Measurements from ENCODE around the gene PIGK. TPM values are rescaled to one million over a fixed set of nuclear protein-coding genes. Genes with fewer than 3 reads are reported as not detected.

The PIGK gene
- 35.7 TPM for polyA plus RNA-seq (2013, experiment 1 of 2)
- 36.6 TPM for polyA plus RNA-seq (2013, experiment 2 of 2)

DNA sequence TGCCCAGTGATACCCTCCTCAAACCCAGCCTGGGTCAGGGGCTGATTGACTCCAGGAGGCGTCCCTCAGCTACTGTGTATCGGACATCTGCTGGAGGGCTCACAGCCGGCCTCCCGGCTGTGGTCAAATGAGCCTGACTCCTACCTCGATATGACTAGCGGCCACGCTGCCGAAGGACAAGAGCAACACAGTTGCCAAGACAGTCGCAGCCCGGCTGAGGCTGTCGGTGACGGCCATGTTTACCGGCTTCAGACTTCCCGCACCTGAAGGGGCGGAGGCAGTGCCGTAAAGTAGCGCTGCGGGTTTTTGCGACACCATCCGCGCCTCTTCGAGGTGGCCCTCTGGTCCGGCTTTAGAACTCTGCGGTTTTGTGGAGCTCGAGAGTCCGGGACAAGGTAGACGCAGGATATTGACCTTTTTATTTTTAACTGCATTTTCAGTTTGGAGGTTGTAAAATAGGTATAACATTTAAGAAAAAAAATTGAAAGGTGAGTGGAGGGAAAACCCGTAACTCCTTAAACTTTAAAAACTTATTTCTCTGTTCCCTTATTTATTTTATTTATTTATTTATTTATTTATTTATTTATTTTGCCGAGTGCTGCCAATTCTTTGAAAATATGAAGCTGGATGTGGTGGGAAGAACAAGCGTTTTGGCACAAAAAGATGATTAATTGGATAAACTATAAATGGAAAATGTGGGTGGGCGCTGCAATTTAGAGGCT, at the start of gene PIGK:
PIGK (minus strand) TSS at position 265 of the 722 bp plus-strand sequence; CDS start at position 237, 28 bp downstream.
- H3K4me3 ChIP-seq (ENCODE audit: extremely low read depth, insufficient read depth, low read length, poor library complexity, severe bottlenecking), result peak within 1 kb of the TSS; percentile 77
- H3K27ac ChIP-seq (ENCODE audit: low read depth, low read length, severe bottlenecking), result peak within 1 kb of the TSS; percentile 58
- WGBS, 2 experiments (ENCODE audit: insufficient coverage in 2 of 2), result 0 to 1% methylated on average over 25 to 26 of the region's 31 CpGs
- peaks cover 7% of the 10 kb centered on the region for H3K36me3 ChIP-seq (ENCODE audit: control insufficient read depth, insufficient read depth, low read length)
- H3K4me1 ChIP-seq (ENCODE audit: control insufficient read depth, insufficient read depth, low read length, poor library complexity, severe bottlenecking), result no peaks in the 10 kb centered on the region
- no peaks in the 10 kb centered on the region for H3K9me3 ChIP-seq (ENCODE audit: control insufficient read depth, low read length)

DNA sequence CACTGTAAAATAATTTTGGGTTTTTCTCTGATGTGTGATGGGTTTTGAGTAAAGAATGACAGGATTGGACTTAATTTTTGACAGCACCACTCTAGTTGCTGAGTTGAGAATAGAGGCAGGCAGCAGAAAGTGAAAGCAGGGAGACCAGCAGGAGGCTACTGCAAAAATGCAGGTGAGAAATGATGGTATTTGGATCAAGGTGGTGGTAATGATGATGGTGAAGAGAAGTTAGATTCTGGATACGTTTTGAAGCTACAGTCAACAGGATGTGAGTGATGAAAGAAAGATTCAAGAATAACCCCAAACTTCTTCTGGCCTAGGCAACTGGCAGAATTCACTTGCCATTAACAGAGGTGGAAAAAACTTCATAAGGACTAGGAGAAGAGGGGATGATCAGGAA, 47.8 kb upstream of the PIGK start:
- Histone ChIP-seq H3K36me3 (ENCODE audit: control insufficient read depth, insufficient read depth, low read length) (no peaks in the 10 kb centered on the region), H3K27ac (ENCODE audit: low read depth, low read length, severe bottlenecking) (no peak overlapping the region), H3K9me3 (ENCODE audit: control insufficient read depth, low read length) (no peaks in the 10 kb centered on the region), H3K4me1 (ENCODE audit: control insufficient read depth, insufficient read depth, low read length, poor library complexity, severe bottlenecking) (no peaks in the 10 kb centered on the region), H3K4me3 (ENCODE audit: extremely low read depth, insufficient read depth, low read length, poor library complexity, severe bottlenecking) (no peak overlapping the region)
- WGBS, 2 experiments (ENCODE audit: insufficient coverage in 2 of 2), result 50 to 60% methylated on average over 1 of the region's 1 CpG

DNA sequence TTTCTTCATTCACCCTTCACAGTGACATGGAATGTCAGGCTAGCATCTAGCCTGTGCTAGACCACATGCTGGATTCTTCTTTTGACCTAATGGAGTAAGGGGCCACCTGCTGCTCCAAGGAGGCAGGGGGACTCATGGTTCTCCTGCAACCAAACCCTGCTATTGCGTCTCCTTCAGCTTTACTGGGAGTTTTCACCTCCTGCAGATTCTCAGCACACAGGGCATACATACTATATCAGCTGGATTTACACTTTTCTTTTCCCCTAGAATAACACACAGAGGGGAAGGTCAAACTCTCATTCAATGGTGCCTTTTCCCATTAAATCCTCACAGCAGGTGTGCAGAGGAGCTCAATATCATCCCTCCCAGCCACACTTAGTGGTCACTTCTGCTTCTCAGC, 46.0 kb upstream of the PIGK start:
- Histone ChIP-seq H3K36me3 (ENCODE audit: control insufficient read depth, insufficient read depth, low read length) (no peaks in the 10 kb centered on the region), H3K4me3 (ENCODE audit: extremely low read depth, insufficient read depth, low read length, poor library complexity, severe bottlenecking) (no peak overlapping the region), H3K9me3 (ENCODE audit: control insufficient read depth, low read length) (no peaks in the 10 kb centered on the region), H3K4me1 (ENCODE audit: control insufficient read depth, insufficient read depth, low read length, poor library complexity, severe bottlenecking) (no peaks in the 10 kb centered on the region), H3K27ac (ENCODE audit: low read depth, low read length, severe bottlenecking) (no peak overlapping the region)
- 56% methylated on average over 1 of the region's 1 CpG for WGBS, 2 experiments (ENCODE audit: insufficient coverage in 2 of 2)

DNA sequence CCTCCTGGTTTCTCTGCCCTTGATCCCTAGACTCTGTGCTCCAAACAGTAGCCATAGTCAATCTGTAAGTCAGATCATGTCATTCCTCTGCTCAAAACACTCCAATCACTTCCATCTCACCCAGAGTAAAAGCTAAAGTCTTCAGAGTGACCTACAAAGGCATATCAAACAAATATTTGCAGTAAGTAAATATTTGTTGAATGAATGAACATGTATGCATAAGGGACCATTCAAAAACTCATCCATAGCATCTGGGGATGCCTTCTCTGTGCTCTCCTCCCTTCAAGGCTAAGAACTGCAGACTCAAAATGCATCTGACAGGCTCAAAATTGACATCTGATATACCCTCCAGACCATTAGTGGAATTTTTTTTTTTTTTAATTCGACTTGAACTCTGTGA, 44.5 kb upstream of the PIGK start:
- no peaks in the 10 kb centered on the region for H3K9me3 ChIP-seq (ENCODE audit: control insufficient read depth, low read length)
- H3K4me1 ChIP-seq (ENCODE audit: control insufficient read depth, insufficient read depth, low read length, poor library complexity, severe bottlenecking), result no peaks in the 10 kb centered on the region
- no peak overlapping the region for H3K4me3 ChIP-seq (ENCODE audit: extremely low read depth, insufficient read depth, low read length, poor library complexity, severe bottlenecking)
- no peak overlapping the region for H3K27ac ChIP-seq (ENCODE audit: low read depth, low read length, severe bottlenecking)
- no peaks in the 10 kb centered on the region for H3K36me3 ChIP-seq (ENCODE audit: control insufficient read depth, insufficient read depth, low read length)
- no CpG with 5 or more reads among the region's 1 CpG for WGBS, 2 experiments (ENCODE audit: insufficient coverage in 2 of 2)

DNA sequence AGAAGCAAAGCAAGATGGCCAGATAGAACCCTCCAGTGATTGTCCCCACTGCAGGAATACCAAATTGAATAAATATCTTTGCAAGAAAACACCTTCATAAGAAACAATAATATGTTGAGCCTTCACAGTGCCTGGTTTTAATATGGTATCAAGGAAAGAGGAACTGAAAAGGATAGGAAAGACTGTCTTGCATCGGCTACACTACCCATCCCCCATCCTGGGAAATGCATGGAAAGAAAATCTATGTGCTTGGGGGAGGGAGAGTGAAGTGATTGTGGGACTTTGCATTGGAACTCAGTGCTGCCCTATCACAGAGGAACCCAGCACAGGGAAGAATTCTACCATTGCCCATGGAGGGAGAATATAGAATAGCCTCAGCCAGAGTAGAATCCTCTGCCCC, 34.0 kb upstream of the PIGK start:
- Histone ChIP-seq H3K9me3 (ENCODE audit: control insufficient read depth, low read length) (no peaks in the 10 kb centered on the region), H3K27ac (ENCODE audit: low read depth, low read length, severe bottlenecking) (no peak overlapping the region), H3K4me1 (ENCODE audit: control insufficient read depth, insufficient read depth, low read length, poor library complexity, severe bottlenecking) (no peaks in the 10 kb centered on the region), H3K36me3 (ENCODE audit: control insufficient read depth, insufficient read depth, low read length) (no peaks in the 10 kb centered on the region), H3K4me3 (ENCODE audit: extremely low read depth, insufficient read depth, low read length, poor library complexity, severe bottlenecking) (no peak overlapping the region)
- WGBS, 2 experiments (ENCODE audit: insufficient coverage in 2 of 2), result 80 to 100% methylated on average over 1 of the region's 1 CpG

DNA sequence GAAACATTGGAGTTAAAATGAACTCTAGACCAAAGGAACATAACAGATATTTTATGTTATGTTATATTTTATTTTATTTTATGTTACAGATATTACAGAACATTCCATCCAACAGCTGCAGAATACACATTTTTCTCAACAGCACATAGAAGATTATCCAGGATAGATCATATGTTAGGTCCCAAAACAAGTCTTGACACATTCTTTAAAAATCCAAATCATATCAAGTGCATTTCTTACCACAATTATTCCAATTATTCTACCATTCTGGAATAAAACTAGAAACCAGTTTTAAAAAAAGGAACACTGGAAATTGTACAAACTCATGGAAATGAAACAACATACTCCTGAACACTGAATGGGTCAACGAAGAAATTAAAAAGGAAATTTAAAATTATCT, 30.9 kb upstream of the PIGK start:
- H3K36me3 ChIP-seq (ENCODE audit: control insufficient read depth, insufficient read depth, low read length), result no peaks in the 10 kb centered on the region
- WGBS, 2 experiments (ENCODE audit: insufficient coverage in 2 of 2), result no CpG with 5 or more reads among the region's 1 CpG
- H3K9me3 ChIP-seq (ENCODE audit: control insufficient read depth, low read length), result peaks cover 4% of the 10 kb centered on the region
- H3K27ac ChIP-seq (ENCODE audit: low read depth, low read length, severe bottlenecking), result no peak overlapping the region
- no peak overlapping the region for H3K4me3 ChIP-seq (ENCODE audit: extremely low read depth, insufficient read depth, low read length, poor library complexity, severe bottlenecking)
- no peaks in the 10 kb centered on the region for H3K4me1 ChIP-seq (ENCODE audit: control insufficient read depth, insufficient read depth, low read length, poor library complexity, severe bottlenecking)

DNA sequence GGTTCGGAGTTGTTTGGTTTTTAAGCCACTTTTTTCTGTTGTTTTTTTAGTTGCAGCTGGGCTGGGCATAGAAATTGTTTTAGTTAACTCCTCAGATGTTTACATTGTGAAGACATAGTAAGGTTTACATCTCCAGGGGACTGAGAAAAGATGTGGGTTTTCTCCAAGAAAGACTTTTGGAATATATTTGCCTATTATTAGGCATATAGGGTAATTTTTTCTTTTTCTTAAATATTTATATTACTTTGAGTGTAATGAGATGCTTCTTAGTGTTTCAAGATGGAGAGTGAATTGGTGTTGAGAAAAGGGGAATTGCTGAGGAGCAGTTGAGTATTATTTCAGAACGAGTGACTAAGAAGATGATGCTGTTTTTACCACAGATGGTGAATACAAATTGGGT, 26.6 kb upstream of the PIGK start:
- Histone ChIP-seq H3K4me3 (ENCODE audit: extremely low read depth, insufficient read depth, low read length, poor library complexity, severe bottlenecking) (no peak overlapping the region), H3K4me1 (ENCODE audit: control insufficient read depth, insufficient read depth, low read length, poor library complexity, severe bottlenecking) (no peaks in the 10 kb centered on the region), H3K9me3 (ENCODE audit: control insufficient read depth, low read length) (peaks cover 4% of the 10 kb centered on the region), H3K27ac (ENCODE audit: low read depth, low read length, severe bottlenecking) (no peak overlapping the region), H3K36me3 (ENCODE audit: control insufficient read depth, insufficient read depth, low read length) (no peaks in the 10 kb centered on the region)
- 75 to 83% methylated on average over 1 of the region's 2 CpGs for WGBS, 2 experiments (ENCODE audit: insufficient coverage in 2 of 2)

DNA sequence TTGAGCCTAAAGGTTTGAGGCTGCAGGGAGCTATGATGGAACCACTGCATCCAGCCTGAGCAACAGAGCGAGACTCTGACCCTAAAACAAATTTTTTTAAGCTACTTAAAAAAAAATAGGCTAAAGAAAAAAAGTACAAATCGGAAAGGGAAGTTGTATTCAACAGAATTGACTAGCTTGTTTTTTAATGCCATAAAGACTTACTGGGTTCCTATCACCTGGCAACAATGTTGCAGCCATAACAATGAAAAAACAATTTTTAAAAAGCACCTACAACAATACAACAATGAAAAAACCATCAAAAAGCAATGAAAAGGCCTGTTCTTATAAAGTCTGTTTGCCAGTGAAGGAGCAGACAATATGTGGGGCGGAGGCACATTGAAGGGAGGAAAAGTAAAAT, 20.1 kb upstream of the PIGK start:
- Histone ChIP-seq H3K36me3 (ENCODE audit: control insufficient read depth, insufficient read depth, low read length) (no peaks in the 10 kb centered on the region), H3K4me3 (ENCODE audit: extremely low read depth, insufficient read depth, low read length, poor library complexity, severe bottlenecking) (no peak overlapping the region), H3K9me3 (ENCODE audit: control insufficient read depth, low read length) (no peaks in the 10 kb centered on the region), H3K27ac (ENCODE audit: low read depth, low read length, severe bottlenecking) (no peak overlapping the region), H3K4me1 (ENCODE audit: control insufficient read depth, insufficient read depth, low read length, poor library complexity, severe bottlenecking) (no peaks in the 10 kb centered on the region)
- 67% methylated on average over 1 of the region's 3 CpGs; no CpG with 5 or more reads in 1 of the 2 experiments for WGBS, 2 experiments (ENCODE audit: insufficient coverage in 2 of 2)

DNA sequence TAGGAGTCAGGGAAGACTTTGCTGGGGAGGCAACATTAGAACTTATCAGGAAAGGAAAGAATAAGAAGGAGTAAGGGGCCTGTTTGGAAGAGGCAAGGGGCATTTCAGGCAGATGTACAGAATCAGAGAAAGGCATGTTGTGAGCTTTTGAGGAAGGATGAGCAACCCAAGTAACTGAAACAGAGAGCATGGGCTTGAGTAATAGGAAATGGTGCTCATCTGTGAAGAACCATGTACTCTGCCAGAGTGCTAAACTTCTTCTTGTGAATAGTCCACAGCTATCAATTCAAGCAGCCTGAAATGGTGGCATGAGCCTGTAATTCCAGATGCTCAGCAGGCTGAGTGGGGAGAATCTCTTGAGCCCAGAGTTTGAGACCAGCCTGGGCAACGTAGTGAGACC, 19.2 kb upstream of the PIGK start:
- Histone ChIP-seq H3K9me3 (ENCODE audit: control insufficient read depth, low read length) (no peaks in the 10 kb centered on the region), H3K4me1 (ENCODE audit: control insufficient read depth, insufficient read depth, low read length, poor library complexity, severe bottlenecking) (no peaks in the 10 kb centered on the region), H3K36me3 (ENCODE audit: control insufficient read depth, insufficient read depth, low read length) (no peaks in the 10 kb centered on the region), H3K4me3 (ENCODE audit: extremely low read depth, insufficient read depth, low read length, poor library complexity, severe bottlenecking) (no peak overlapping the region), H3K27ac (ENCODE audit: low read depth, low read length, severe bottlenecking) (no peak overlapping the region)
- WGBS, 2 experiments (ENCODE audit: insufficient coverage in 2 of 2), result no CpG with 5 or more reads among the region's 1 CpG

DNA sequence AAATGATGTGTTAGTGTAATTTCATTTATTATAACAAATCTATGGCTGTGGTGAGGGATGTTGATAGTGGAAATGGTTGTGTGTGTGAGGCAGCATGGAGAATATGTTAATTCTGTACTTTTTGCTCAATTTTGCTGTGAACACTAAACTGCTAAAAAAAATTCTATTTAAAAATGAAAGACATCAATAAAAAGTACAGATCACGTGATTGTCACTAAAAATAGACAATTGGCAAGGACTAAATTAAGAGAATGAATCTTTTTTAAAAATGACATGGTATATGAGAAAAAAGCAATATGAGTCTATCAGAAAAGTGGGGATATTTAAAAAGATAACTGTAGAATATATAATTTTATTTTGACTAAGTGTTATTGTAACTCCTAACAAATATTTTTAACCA, 15.7 kb upstream of the PIGK start:
- H3K9me3 ChIP-seq (ENCODE audit: control insufficient read depth, low read length), result no peaks in the 10 kb centered on the region
- H3K4me1 ChIP-seq (ENCODE audit: control insufficient read depth, insufficient read depth, low read length, poor library complexity, severe bottlenecking), result no peaks in the 10 kb centered on the region
- H3K27ac ChIP-seq (ENCODE audit: low read depth, low read length, severe bottlenecking), result no peak overlapping the region
- no peak overlapping the region for H3K4me3 ChIP-seq (ENCODE audit: extremely low read depth, insufficient read depth, low read length, poor library complexity, severe bottlenecking)
- no peaks in the 10 kb centered on the region for H3K36me3 ChIP-seq (ENCODE audit: control insufficient read depth, insufficient read depth, low read length)
- no CpG with 5 or more reads among the region's 1 CpG for WGBS, 2 experiments (ENCODE audit: insufficient coverage in 2 of 2)

DNA sequence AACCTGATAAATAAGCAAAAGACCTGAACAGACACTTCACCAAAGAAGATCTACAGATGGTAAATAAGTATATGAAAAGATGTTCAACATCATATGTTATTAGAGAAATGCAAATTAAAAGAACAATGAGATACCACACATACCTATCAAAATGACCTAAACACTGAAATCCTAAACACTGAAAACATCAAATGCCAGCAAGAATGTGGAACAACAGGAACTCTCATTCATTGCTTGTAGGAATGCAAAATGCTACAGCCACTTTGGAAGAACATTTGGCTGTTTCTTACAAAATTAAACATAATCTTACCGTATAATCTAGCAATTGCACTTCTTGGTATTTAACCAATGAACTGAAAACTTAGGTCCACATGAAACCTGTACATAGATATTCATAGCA, 14.9 kb upstream of the PIGK start:
- H3K36me3 ChIP-seq (ENCODE audit: control insufficient read depth, insufficient read depth, low read length), result no peaks in the 10 kb centered on the region

More for the DNA sequence above, 14.9 kb upstream of the PIGK start:
- Histone ChIP-seq H3K9me3 (ENCODE audit: control insufficient read depth, low read length) (no peaks in the 10 kb centered on the region), H3K27ac (ENCODE audit: low read depth, low read length, severe bottlenecking) (no peak overlapping the region), H3K4me3 (ENCODE audit: extremely low read depth, insufficient read depth, low read length, poor library complexity, severe bottlenecking) (no peak overlapping the region), H3K4me1 (ENCODE audit: control insufficient read depth, insufficient read depth, low read length, poor library complexity, severe bottlenecking) (no peaks in the 10 kb centered on the region)
- 83 to 100% methylated on average over 1 of the region's 1 CpG for WGBS, 2 experiments (ENCODE audit: insufficient coverage in 2 of 2)
